ENCODE data around the gene FGFBP3. TPM values are rescaled to one million over a fixed set of nuclear protein-coding genes. Genes with fewer than 3 reads are reported as not detected.

FGFBP3 gene
- total RNA-seq, 5 donors from 2014 or later (not counting 1 experiment from before 2014, with no cell fraction given) = 0.98 to 6.7 (median 5.9) TPM

- Histone ChIP-seq H3K27ac (ENCODE audit: low read length) (no peak overlapping the region), H3K4me3 (ENCODE audit: control insufficient read depth in 1 of 2, extremely low read depth in 1 of 2, low read length in 1 of 2) (no peak overlapping the region), H3K36me3 (ENCODE audit: control insufficient read depth in 2 of 2, extremely low read depth in 1 of 2, insufficient read depth in 1 of 2, low read length in 1 of 2) (peaks cover 3 to 40% of the 10 kb centered on the region in 2 donors), H3K27me3 (replicated peaks in 1 of 2; ENCODE audit: control insufficient read depth in 2 of 2, extremely low read depth in 1 of 2, insufficient read depth in 2 of 2, low read length in 1 of 2) (no peaks in the 10 kb centered on the region), H3K4me1 (ENCODE audit: control insufficient read depth in 1 of 2, extremely low read depth in 1 of 2, insufficient read depth in 2 of 2, low read length in 2 of 2) (peaks cover 0 to 3% of the 10 kb centered on the region in 2 experiments), H3K9me3 (no peaks in the 10 kb centered on the region)
- Mint-ChIP-seq H3K27me3 (no peaks in the 10 kb centered on the region), H3K27ac (no peak overlapping the region), H3K9me3 (no peaks in the 10 kb centered on the region), H3K36me3 (peaks cover 41% of the 10 kb centered on the region), H3K4me3 (no peak overlapping the region), H3K4me1 (peaks cover 18 to 36% (median 25%) of the 10 kb centered on the region in 3 donors)
- no CpG with 5 or more reads among the region's 1 CpG for WGBS (ENCODE audit: insufficient coverage)
- DNase-seq (no peak), ATAC-seq (replicated peaks in 1 of 4) (no peak)
- CTCF ChIA-PET = interaction anchor here (0.6 to 1.2 kb wide), 3 partner anchors 28 to 534 kb away, joined by 3 read pairs; no protein-coding TSS in a partner anchor
- POLR2A ChIA-PET = interaction anchor here (0.7 to 1.2 kb wide), 6 partner anchors 9 to 133 kb away, joined by 3 to 8 read pairs (median 4); partner anchors contain the start of gene BTAF1 (in 1 of the 2)
Observed at GRCh38 chr10:91941426-91941825, 32.1 kb upstream of the FGFBP3 start.

DNA sequence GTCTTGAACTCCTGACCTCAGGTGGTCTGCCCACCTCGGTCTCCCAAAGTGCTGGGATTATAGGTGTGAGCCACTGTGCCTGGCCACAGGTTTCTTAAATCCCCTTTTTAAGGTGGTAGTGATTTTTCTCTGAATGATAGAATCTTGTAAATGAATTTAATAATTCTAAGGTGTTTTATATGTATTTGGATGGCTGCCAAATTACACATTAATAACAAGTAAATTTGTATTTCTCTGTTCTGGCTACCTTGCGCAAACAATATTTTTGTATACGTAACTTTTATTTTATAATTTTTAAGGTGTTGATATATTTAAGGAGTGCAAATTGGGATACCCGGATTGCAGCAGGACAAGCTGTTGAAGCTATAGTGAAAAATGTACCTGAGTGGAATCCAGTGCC is 30.4 kb upstream of the FGFBP3 start:
- H3K27ac ChIP-seq (ENCODE audit: low read length) = no peak overlapping the region
- H3K36me3 ChIP-seq (ENCODE audit: control insufficient read depth in 2 of 2, extremely low read depth in 1 of 2, insufficient read depth in 1 of 2, low read length in 1 of 2) = peaks cover 0 to 40% of the 10 kb centered on the region in 2 donors
- no peak overlapping the region for H3K27ac Mint-ChIP-seq
- H3K4me3 ChIP-seq (ENCODE audit: control insufficient read depth in 1 of 2, extremely low read depth in 1 of 2, low read length in 1 of 2) = no peak overlapping the region
- no peak overlapping the region for H3K4me3 Mint-ChIP-seq
- H3K36me3 Mint-ChIP-seq = peaks cover 39% of the 10 kb centered on the region
- no peak for DNase-seq
- H3K4me1 Mint-ChIP-seq = peaks cover 29 to 38% (median 31%) of the 10 kb centered on the region in 3 donors
- no peaks in the 10 kb centered on the region for H3K9me3 Mint-ChIP-seq
- no peaks in the 10 kb centered on the region for H3K27me3 ChIP-seq (replicated peaks in 1 of 2; ENCODE audit: control insufficient read depth in 2 of 2, extremely low read depth in 1 of 2, insufficient read depth in 2 of 2, low read length in 1 of 2)
- H3K4me1 ChIP-seq (ENCODE audit: control insufficient read depth in 1 of 2, extremely low read depth in 1 of 2, insufficient read depth in 2 of 2, low read length in 2 of 2) = peaks cover 0 to 3% of the 10 kb centered on the region in 2 experiments
- H3K9me3 ChIP-seq = no peaks in the 10 kb centered on the region
- WGBS (ENCODE audit: insufficient coverage) = 100% methylated on average over 3 of the region's 4 CpGs
- CTCF ChIA-PET = interaction anchor here in 1 of 2 donors (0.6 kb wide), 1 partner anchor 9 kb away, joined by 4 read pairs; no protein-coding TSS in a partner anchor
- ATAC-seq (replicated peaks in 1 of 4) = no peak
- H3K27me3 Mint-ChIP-seq = no peaks in the 10 kb centered on the region
- POLR2A ChIA-PET = interaction anchor here in 1 of 2 donors (0.6 to 0.7 kb wide), 3 partner anchors 11 to 127 kb away, joined by 3 to 4 read pairs (median 3); no protein-coding TSS in a partner anchor

DNA sequence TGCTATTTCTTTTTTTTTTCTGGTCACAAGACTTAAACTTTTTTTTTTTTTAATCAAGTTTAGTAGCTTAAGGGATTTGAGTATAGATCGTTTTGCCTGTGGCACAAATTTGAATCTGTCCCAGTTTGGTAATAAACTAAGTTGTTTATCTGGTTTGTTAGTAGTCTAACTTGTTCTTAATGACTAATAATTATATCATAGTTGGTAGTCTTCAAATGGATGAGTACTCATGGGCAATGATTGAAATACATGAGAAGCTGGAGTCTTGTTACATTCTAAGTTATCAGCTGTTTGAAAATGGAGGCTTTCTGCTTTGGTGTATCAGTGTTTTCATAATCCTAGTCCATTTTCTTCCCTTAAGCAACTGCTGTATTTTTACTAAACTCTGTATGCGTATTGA is 26.6 kb upstream of the FGFBP3 start:
- H3K27ac ChIP-seq (ENCODE audit: low read length) = no peak overlapping the region
- CTCF ChIA-PET = interaction anchor here (0.6 to 1.6 kb wide), 3 partner anchors 12 to 28 kb away, joined by 3 to 7 read pairs (median 5); partner anchors contain the start of gene BTAF1 (in 1 of the 2)
- peaks cover 58 to 66% (median 61%) of the 10 kb centered on the region in 3 donors for H3K4me1 Mint-ChIP-seq
- ATAC-seq (replicated peaks in 1 of 4) (no peak), DNase-seq (no peak)
- H3K27ac Mint-ChIP-seq = no peak overlapping the region
- no peak overlapping the region for H3K4me3 Mint-ChIP-seq
- H3K27me3 ChIP-seq (replicated peaks in 1 of 2; ENCODE audit: control insufficient read depth in 2 of 2, extremely low read depth in 1 of 2, insufficient read depth in 2 of 2, low read length in 1 of 2) = no peaks in the 10 kb centered on the region
- no CpG with 5 or more reads among the region's 2 CpGs for WGBS (ENCODE audit: insufficient coverage)
- POLR2A ChIA-PET = interaction anchor here (0.5 to 0.8 kb wide), 6 partner anchors 13 to 579 kb away, joined by 3 to 10 read pairs (median 6); partner anchors contain the start of gene BTAF1 (in 1 of the 2)
- H3K9me3 Mint-ChIP-seq = no peaks in the 10 kb centered on the region
- H3K4me3 ChIP-seq (ENCODE audit: control insufficient read depth in 1 of 2, extremely low read depth in 1 of 2, low read length in 1 of 2) = no peak overlapping the region
- H3K27me3 Mint-ChIP-seq = no peaks in the 10 kb centered on the region
- peaks cover 52% of the 10 kb centered on the region for H3K36me3 Mint-ChIP-seq
- H3K36me3 ChIP-seq (ENCODE audit: control insufficient read depth in 2 of 2, extremely low read depth in 1 of 2, insufficient read depth in 1 of 2, low read length in 1 of 2) = peaks cover 0 to 22% of the 10 kb centered on the region in 2 donors
- peaks cover 2 to 3% of the 10 kb centered on the region in 2 experiments for H3K4me1 ChIP-seq (ENCODE audit: control insufficient read depth in 1 of 2, extremely low read depth in 1 of 2, insufficient read depth in 2 of 2, low read length in 2 of 2)
- no peaks in the 10 kb centered on the region for H3K9me3 ChIP-seq

GRCh38 chr10:91932737-91933136 is 23.5 kb upstream of the FGFBP3 start:
- WGBS (ENCODE audit: insufficient coverage) = no CpG with 5 or more reads among the region's 1 CpG

DNA sequence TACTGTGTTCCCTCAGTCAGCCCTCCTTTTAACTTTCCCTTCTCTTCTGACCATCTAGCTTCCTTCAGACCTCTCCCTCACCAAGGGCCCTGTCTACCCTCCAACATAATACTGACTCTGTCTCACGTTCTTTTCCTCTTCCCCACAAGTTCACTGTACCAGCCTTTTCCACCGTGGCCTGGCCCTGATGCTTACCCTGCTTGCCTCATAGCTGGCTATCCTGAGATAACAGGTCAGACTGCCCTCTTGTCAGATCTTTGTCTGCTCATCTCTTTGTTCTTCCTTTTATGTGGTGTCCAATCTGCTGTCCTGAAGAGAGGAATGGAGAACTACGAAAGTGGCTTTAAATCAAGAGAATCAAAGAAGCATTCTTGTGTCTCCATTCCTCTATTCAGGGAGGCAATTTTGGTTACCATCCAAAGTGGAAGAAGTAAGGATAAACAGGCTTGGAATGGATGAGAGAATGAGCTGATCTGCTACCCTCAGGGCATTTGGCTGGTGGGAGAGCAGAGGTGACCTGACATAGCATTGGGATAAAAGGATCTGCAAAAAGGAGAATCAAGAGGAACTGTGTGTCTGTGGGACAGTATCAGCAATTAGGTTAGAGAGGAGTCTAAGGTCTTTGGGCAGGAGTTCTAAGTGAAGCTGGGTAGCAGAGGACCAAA is 22.4 kb upstream of the FGFBP3 start:
- POLR2A ChIA-PET = interaction anchor here in 1 of 2 donors (0.5 kb wide), 1 partner anchor 10 kb away, joined by 8 read pairs; no protein-coding TSS in a partner anchor
- no peaks in the 10 kb centered on the region for H3K27me3 Mint-ChIP-seq

More at GRCh38 chr10:91932737-91933136, 23.5 kb upstream of the FGFBP3 start:
- Histone ChIP-seq H3K27ac (ENCODE audit: low read length) (no peak overlapping the region), H3K27me3 (replicated peaks in 1 of 2; ENCODE audit: control insufficient read depth in 2 of 2, extremely low read depth in 1 of 2, insufficient read depth in 2 of 2, low read length in 1 of 2) (no peaks in the 10 kb centered on the region), H3K36me3 (ENCODE audit: control insufficient read depth in 2 of 2, extremely low read depth in 1 of 2, insufficient read depth in 1 of 2, low read length in 1 of 2) (peaks cover 0 to 17% of the 10 kb centered on the region in 2 donors), H3K9me3 (no peaks in the 10 kb centered on the region), H3K4me1 (ENCODE audit: control insufficient read depth in 1 of 2, extremely low read depth in 1 of 2, insufficient read depth in 2 of 2, low read length in 2 of 2) (peaks cover 5 to 9% of the 10 kb centered on the region in 2 experiments), H3K4me3 (ENCODE audit: control insufficient read depth in 1 of 2, extremely low read depth in 1 of 2, low read length in 1 of 2) (no peak overlapping the region)
- POLR2A ChIA-PET = interaction anchor here in 1 of 2 donors (0.7 to 1.1 kb wide), 3 partner anchors 9 to 107 kb away, joined by 3 to 5 read pairs (median 3); partner anchors contain the start of gene BTAF1
- DNase-seq (no peak), ATAC-seq (replicated peaks in 1 of 4) (peak in 1 of 4 experiments; percentile 35)
- Mint-ChIP-seq H3K27ac (no peak overlapping the region), H3K36me3 (peaks cover 48% of the 10 kb centered on the region), H3K4me1 (peaks cover 59 to 68% (median 67%) of the 10 kb centered on the region in 3 donors), H3K9me3 (no peaks in the 10 kb centered on the region), H3K27me3 (no peaks in the 10 kb centered on the region), H3K4me3 (no peak overlapping the region)
- CTCF ChIA-PET = interaction anchor here (0.6 to 1.5 kb wide), 4 partner anchors 8 to 652 kb away, joined by 3 to 6 read pairs (median 4); no protein-coding TSS in a partner anchor

DNA sequence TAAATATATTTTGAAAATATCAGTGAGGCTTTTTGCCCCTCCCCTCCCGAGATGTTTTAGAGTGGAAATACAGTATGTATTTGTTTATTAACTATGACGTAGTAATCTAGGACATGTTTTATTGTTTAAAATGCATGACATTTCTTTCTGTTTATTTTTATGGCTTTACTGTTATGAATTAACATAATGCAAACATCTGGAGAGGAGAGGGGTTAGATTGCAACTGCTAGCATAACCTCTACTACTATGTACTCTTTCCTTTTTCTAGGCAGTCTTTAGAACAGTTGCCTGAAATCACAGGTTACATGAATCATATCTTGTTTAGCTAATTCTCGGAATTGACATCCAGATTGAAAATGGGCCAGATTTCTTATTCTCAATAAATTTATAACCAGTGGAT is 21.7 kb upstream of the FGFBP3 start:
- no CpG with 5 or more reads among the region's 3 CpGs for WGBS (ENCODE audit: insufficient coverage)
- ChIA-PET POLR2A (no interaction called here), CTCF (interaction anchor here (0.5 to 0.7 kb wide), 3 partner anchors 9 to 553 kb away, joined by 3 to 4 read pairs (median 4); no protein-coding TSS in a partner anchor)
- no peaks in the 10 kb centered on the region for H3K27me3 Mint-ChIP-seq
- Histone ChIP-seq H3K4me3 (ENCODE audit: control insufficient read depth in 1 of 2, extremely low read depth in 1 of 2, low read length in 1 of 2) (no peak overlapping the region), H3K27ac (ENCODE audit: low read length) (no peak overlapping the region), H3K27me3 (replicated peaks in 1 of 2; ENCODE audit: control insufficient read depth in 2 of 2, extremely low read depth in 1 of 2, insufficient read depth in 2 of 2, low read length in 1 of 2) (no peaks in the 10 kb centered on the region), H3K36me3 (ENCODE audit: control insufficient read depth in 2 of 2, extremely low read depth in 1 of 2, insufficient read depth in 1 of 2, low read length in 1 of 2) (peaks cover 0 to 2% of the 10 kb centered on the region in 2 donors), H3K9me3 (no peaks in the 10 kb centered on the region), H3K4me1 (ENCODE audit: control insufficient read depth in 1 of 2, extremely low read depth in 1 of 2, insufficient read depth in 2 of 2, low read length in 2 of 2) (peaks cover 5 to 15% of the 10 kb centered on the region in 2 experiments)
- H3K27ac Mint-ChIP-seq = no peak overlapping the region
- H3K36me3 Mint-ChIP-seq = peaks cover 43% of the 10 kb centered on the region
- DNase-seq (no peak), ATAC-seq (replicated peaks in 1 of 4) (no peak)
- H3K4me3 Mint-ChIP-seq = no peak overlapping the region
- H3K4me1 Mint-ChIP-seq = peaks cover 71 to 76% (median 72%) of the 10 kb centered on the region in 3 donors
- H3K9me3 Mint-ChIP-seq = no peaks in the 10 kb centered on the region

More for the DNA sequence above, 22.4 kb upstream of the FGFBP3 start:
- CTCF ChIA-PET = interaction anchor here (0.5 to 1.5 kb wide), 5 partner anchors 8 to 824 kb away, joined by 3 to 4 read pairs (median 3); no protein-coding TSS in a partner anchor
- Mint-ChIP-seq H3K27ac (no peak overlapping the region), H3K36me3 (peaks cover 45% of the 10 kb centered on the region), H3K9me3 (no peaks in the 10 kb centered on the region), H3K4me3 (no peak overlapping the region), H3K4me1 (peaks cover 69 to 75% (median 69%) of the 10 kb centered on the region in 3 donors)
- Histone ChIP-seq H3K27me3 (replicated peaks in 1 of 2; ENCODE audit: control insufficient read depth in 2 of 2, extremely low read depth in 1 of 2, insufficient read depth in 2 of 2, low read length in 1 of 2) (no peaks in the 10 kb centered on the region), H3K4me3 (ENCODE audit: control insufficient read depth in 1 of 2, extremely low read depth in 1 of 2, low read length in 1 of 2) (no peak overlapping the region), H3K27ac (ENCODE audit: low read length) (no peak overlapping the region), H3K36me3 (ENCODE audit: control insufficient read depth in 2 of 2, extremely low read depth in 1 of 2, insufficient read depth in 1 of 2, low read length in 1 of 2) (peaks cover 0 to 10% of the 10 kb centered on the region in 2 donors), H3K4me1 (ENCODE audit: control insufficient read depth in 1 of 2, extremely low read depth in 1 of 2, insufficient read depth in 2 of 2, low read length in 2 of 2) (peaks cover 5 to 9% of the 10 kb centered on the region in 2 experiments), H3K9me3 (no peaks in the 10 kb centered on the region)
- WGBS (ENCODE audit: insufficient coverage) = 72% methylated on average over 2 of the region's 3 CpGs
- no peak for ATAC-seq (replicated peaks in 1 of 4)
- no peak for DNase-seq
